HepG2 (cell line): ENCODE measurements around the gene GRB10. TPM values are rescaled to one million over a fixed set of nuclear protein-coding genes. Genes with fewer than 3 reads are reported as not detected.

Source experiments
- ATAC-seq: fragments of 200-7000 bp; cut with Tn5 transposase; 3 replicates; pipeline ENCODE4 v1.9.1; 2020; ENCODE audit warnings: mild to moderate bottlenecking, moderate library complexity
- BruUV-seq: library from RNA; stranded (reverse); fragments of 400-500 nt; replicated peaks from 2 replicates; lab custom pipeline; 2021; lab: Mats Ljungman, UMichigan
- CTCF ChIA-PET: fragments of 300-600 bp; formaldehyde crosslinking; extraction: SDS; loops from one replicate; lab custom pipeline; 2021; ENCODE audit warnings: low total read pairs, inconsistent platforms, low intra/inter-chr PET ratio; lab: Yijun Ruan, JAX
- POLR2A ChIA-PET: fragments of 350-600 bp; sonication (Branson Sonifier 250); formaldehyde crosslinking; loops from one replicate; lab custom pipeline; 2020; ENCODE audit warnings: antibody characterized with exemption, inconsistent platforms; lab: Yijun Ruan, JAX
- DNase-seq: peaks from one replicate; pipeline ENCODE4 v3.0.0-alpha.2; 2015; ENCODE audit warnings: low spot score
- FAIRE-seq: peaks from 3 replicates; lab custom pipeline; 2011; peaks lifted over from hg19 to GRCh38; lab: Jason Lieb, UNC
- H2AFZ ChIP-seq: one replicate; pipeline ENCODE4 v1.6.1; 2011; ENCODE audit warnings: low read length, inconsistent platforms
- H3K27ac ChIP-seq: fragments of 300-600 bp; 3 replicates; pipeline ENCODE4 v1.8.0; 2011; ENCODE audit warnings: mixed run types, mild to moderate bottlenecking, mixed read lengths, low read length, inconsistent platforms; ENCODE audit not compliant: insufficient read depth; ENCODE audit errors: extremely low read length
- H3K27me3 ChIP-seq, 2 experiments: fragments of 200-600 bp in 1 of 2; 2 replicates in 1 of 2; 3 replicates in 1 of 2; pipeline versions ENCODE4 v1.6.0 to v1.8.0; 2011; ENCODE audit warnings: low read length in 2 of 2, mild to moderate bottlenecking in 2 of 2, moderate library complexity in 2 of 2, inconsistent platforms in 1 of 2; ENCODE audit not compliant: insufficient read depth in 2 of 2, control insufficient read depth in 1 of 2
- H3K36me3 ChIP-seq, 2 experiments: fragments of 200-600 bp in 1 of 2; replicated peaks in 1 of 2; 2 replicates in 1 of 2; 3 replicates in 1 of 2; pipeline versions ENCODE4 v1.5.1 to v1.8.0; 2011; ENCODE audit warnings: low read length in 2 of 2, inconsistent platforms in 1 of 2; ENCODE audit not compliant: insufficient read depth in 2 of 2, control insufficient read depth in 1 of 2
- H3K4me1 ChIP-seq: 2 replicates; pipeline ENCODE4 v1.5.1; 2012; ENCODE audit warnings: low read length, inconsistent platforms; ENCODE audit not compliant: insufficient read depth
- H3K4me2 ChIP-seq: 2 replicates; pipeline ENCODE4 v1.6.0; 2011; ENCODE audit warnings: low read depth, low read length, inconsistent platforms
- H3K4me3 ChIP-seq, 3 experiments: fragments of 200-600 bp in 1 of 3; sonication (generic), shearing (Covaris generic) in 1 of 3; replicated peaks in 1 of 3; 2 replicates each; pipeline ENCODE4 v1.5.1; 2011 to 2016; ENCODE audit warnings: low read length in 3 of 3, inconsistent platforms in 2 of 3, low read depth in 2 of 3, mild to moderate bottlenecking in 2 of 3, control low read depth in 1 of 3, mixed read lengths in 1 of 3; ENCODE audit not compliant: insufficient read depth in 1 of 3
- H3K79me2 ChIP-seq: one replicate; pipeline ENCODE4 v1.6.1; 2011; ENCODE audit warnings: low read length, inconsistent platforms; ENCODE audit not compliant: insufficient read depth
- H3K9ac ChIP-seq: 2 replicates; pipeline ENCODE4 v1.6.0; 2011; ENCODE audit warnings: mild to moderate bottlenecking, low read depth, low read length, inconsistent platforms; ENCODE audit not compliant: insufficient read depth
- H3K9me3 ChIP-seq: 2 replicates; pipeline ENCODE4 v1.5.1; 2012; ENCODE audit warnings: mild to moderate bottlenecking, low read length
- H4K20me1 ChIP-seq: 2 replicates; pipeline ENCODE4 v1.6.0; 2011; ENCODE audit warnings: inconsistent platforms, mild to moderate bottlenecking, low read length, moderate library complexity; ENCODE audit not compliant: insufficient read depth
- ARHGAP35 ChIP-seq: sonication (generic); formaldehyde crosslinking; IDR thresholded peaks from 2 replicates; pipeline ENCODE4 v1.9.0; 2022; ENCODE audit warnings: mild to moderate bottlenecking, inconsistent platforms, moderate library complexity, missing genetic modification reagents, borderline replicate concordance
- KDM5A ChIP-seq: fragments of 200-600 bp; sonication (generic); IDR thresholded peaks from 2 replicates; pipeline ENCODE4 v1.7.0; 2018; ENCODE audit warnings: antibody characterized with exemption, mild to moderate bottlenecking, low read length, borderline replicate concordance
- ZFAT ChIP-seq: sonication (generic); formaldehyde crosslinking; conservative IDR thresholded peaks from 2 replicates; pipeline ENCODE4 v1.8.1; 2023; ENCODE audit warnings: missing genetic modification reagents, inconsistent platforms
- ZNF609 ChIP-seq: sonication (generic); formaldehyde crosslinking; IDR thresholded peaks from 2 replicates; pipeline ENCODE4 v1.4.0; 2020; ENCODE audit warnings: mild to moderate bottlenecking, missing genetic modification reagents, borderline replicate concordance
- WGBS: methylation state at CpG from one replicate; pipeline ENCODE4 v1.1.6; 2017; ENCODE audit warnings: low lambda C conversion rate; 5-methylcytosine and 5-hydroxymethylcytosine counted together
- in situ Hi-C: cut with HindIII; loops from 2 replicates; pipeline ENCODE4 v1.10.0; 2017; ENCODE audit warnings: low pct_unique_long_range_greater_than_20kb; ENCODE audit not compliant: extremely low pct_ligation_motif_present
- intact Hi-C: fragments of 100-400 bp; cut with micrococcal nuclease; formaldehyde crosslinking; loops from one replicate; pipeline ENCODE4 v1.10.0; 2022; ENCODE audit not compliant: unreplicated experiment
- polyA plus RNA-seq, 8 experiments: library from polyadenylated mRNA; depleted of rRNA in 3 of 8; stranded (reverse) in 7 of 8; unstranded in 1 of 8; fragments of >200 nt; fragmentation: Illumina TruSeq in 4 of 8; extraction: Trizol in 4 of 8; gene quantifications; 2 replicates each; pipeline versions ENCODE4 v1.2.1 to v1.2.3, GENCODE V29; 2011 to 2016; ENCODE audit warnings: low read depth in 4 of 8, missing spikeins in 1 of 8, mixed read lengths in 1 of 8; ENCODE audit not compliant: insufficient read depth in 1 of 8
- total RNA-seq, 5 experiments: library from RNA; depleted of rRNA; stranded (reverse); fragments of >200 nt; fragmentation: Illumina TruSeq; extraction: Trizol; gene quantifications; 2 replicates each; pipeline ENCODE4 v1.2.3, GENCODE V29; 2016; ENCODE audit warnings: low read depth in 1 of 5

Gene GRB10
- total and polyA plus RNA-seq, 2 of the 13 experiments (the other 11 are each of a cell fraction or from before 2014, with no cell fraction given): 4.0 to 6.8 TPM

- no peak for TF ChIP-seq ZNF609 (CRISPR knock-in tag)
- TF ChIP-seq KDM5A: no peak
Measured at GRCh38 chr7:50685135-50686065, 97.3 kb downstream of the GRB10 start (continued).

- Histone ChIP-seq H3K4me1 (peaks cover 4% of the 10 kb centered on the region; the same call in 1 of the 2 replicates), H3K4me2 (no peak overlapping the region), H3K27ac (no peak overlapping the region), H2AFZ (no peak overlapping the region), H3K9me3 (no peaks in the 10 kb centered on the region), H3K36me3 (no peaks in the 10 kb centered on the region), H3K9ac (no peak overlapping the region), H4K20me1 (no peaks in the 10 kb centered on the region), H3K4me3 (no peak overlapping the region), H3K79me2 (no peaks in the 10 kb centered on the region), H3K27me3 (no peaks in the 10 kb centered on the region)
- WGBS: 79% methylated on average over 4 of the region's 4 CpGs
- ChIA-PET CTCF (no interaction called here), POLR2A (no interaction called here)
- FAIRE-seq (no peak), ATAC-seq (no peak), DNase-seq (no peak)
- intact Hi-C loops (no loop called here), in situ Hi-C loops (loop anchor here (25.0 kb wide), 1 partner anchor 547 kb away; no protein-coding TSS in a partner anchor)
- TF ChIP-seq ARHGAP35 (CRISPR knock-in tag): no peak
- no peak for TF ChIP-seq ZFAT
- no TSS peak for BruUV-seq
Measured at GRCh38 chr7:50684713-50685075, 98.0 kb downstream of the GRB10 start.
